Measurements from ENCODE around the gene ELOA2. TPM values are rescaled to one million over a fixed set of nuclear protein-coding genes. Genes with fewer than 3 reads are reported as not detected.

The ELOA2 gene
- total RNA-seq, 1 experiment from 2014 or later = not detected

- TF ChIP-seq, protein P1, sequence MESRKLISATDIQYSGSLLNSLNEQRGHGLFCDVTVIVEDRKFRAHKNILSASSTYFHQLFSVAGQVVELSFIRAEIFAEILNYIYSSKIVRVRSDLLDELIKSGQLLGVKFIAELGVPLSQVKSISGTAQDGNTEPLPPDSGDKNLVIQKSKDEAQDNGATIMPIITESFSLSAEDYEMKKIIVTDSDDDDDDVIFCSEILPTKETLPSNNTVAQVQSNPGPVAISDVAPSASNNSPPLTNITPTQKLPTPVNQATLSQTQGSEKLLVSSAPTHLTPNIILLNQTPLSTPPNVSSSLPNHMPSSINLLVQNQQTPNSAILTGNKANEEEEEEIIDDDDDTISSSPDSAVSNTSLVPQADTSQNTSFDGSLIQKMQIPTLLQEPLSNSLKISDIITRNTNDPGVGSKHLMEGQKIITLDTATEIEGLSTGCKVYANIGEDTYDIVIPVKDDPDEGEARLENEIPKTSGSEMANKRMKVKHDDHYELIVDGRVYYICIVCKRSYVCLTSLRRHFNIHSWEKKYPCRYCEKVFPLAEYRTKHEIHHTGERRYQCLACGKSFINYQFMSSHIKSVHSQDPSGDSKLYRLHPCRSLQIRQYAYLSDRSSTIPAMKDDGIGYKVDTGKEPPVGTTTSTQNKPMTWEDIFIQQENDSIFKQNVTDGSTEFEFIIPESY (IDR thresholded peaks at IDR 0.05; ENCODE audit: extremely low read depth, insufficient replicate concordance, low read length) = no peak
These were observed 41.7 kb upstream of the ELOA2 start (continued) for GRCh38 chr18:47077111-47077510.

GRCh38 chr18:47075098-47075883, 39.9 kb upstream of the ELOA2 start:
- peak; percentile 99 for ATAC-seq
- H3K27me3 ChIP-seq (ENCODE audit: insufficient read depth, low read length) = no peaks in the 10 kb centered on the region
- peak overlapping the region; percentile 34 for H3K9ac ChIP-seq (ENCODE audit: low read length)
- ChIA-PET POLR2A (no interaction called here), CTCF (interaction anchor here (0.9 kb wide), 1 partner anchor 130 kb away, joined by 5 read pairs; no protein-coding TSS in a partner anchor), RAD21 (ENCODE audit: low non-redundant PET in 1 of 2, low total read pairs in 2 of 2, uncharacterized antibody in 2 of 2, unreplicated experiment in 2 of 2) (no interaction called here)
- DNase-seq (ENCODE audit: low read depth, low spot score) = peak; percentile 57
- H4K20me1 ChIP-seq (ENCODE audit: insufficient read depth) = no peaks in the 10 kb centered on the region
- H3K79me2 ChIP-seq (ENCODE audit: insufficient read depth, low read length) = no peaks in the 10 kb centered on the region
- intact Hi-C loops (cut with micrococcal nuclease) = no loop called here
- H3K36me3 ChIP-seq (ENCODE audit: control insufficient read depth in 1 of 2, insufficient read depth in 2 of 2, low read length in 2 of 2) = no peaks in the 10 kb centered on the region
- peak overlapping the region; percentile 10 to 44 for H3K4me3 ChIP-seq (replicated peaks in 1 of 2; ENCODE audit: low read depth in 1 of 2, low read length in 2 of 2)
- H3K27ac ChIP-seq (ENCODE audit: low read depth, low read length) = peak overlapping the region; percentile 41
- peak overlapping the region; percentile 24 for H2AFZ ChIP-seq (ENCODE audit: low read depth, low read length, poor library complexity, severe bottlenecking)
- BruUV-seq (replicated peaks) = TSS peak; percentile 95
- no peaks in the 10 kb centered on the region for H3K9me2 ChIP-seq (ENCODE audit: insufficient read depth)
- no peaks in the 10 kb centered on the region for H3K9me3 ChIP-seq (ENCODE audit: control insufficient read depth in 1 of 2, insufficient read depth in 1 of 2, low read depth in 1 of 2, low read length in 2 of 2)
- peak overlapping the region; percentile 73 for H3K4me2 ChIP-seq (ENCODE audit: low read length)
- peaks cover 14 to 15% of the 10 kb centered on the region in 2 experiments for H3K4me1 ChIP-seq (ENCODE audit: control insufficient read depth in 1 of 2, insufficient read depth in 2 of 2, low read length in 2 of 2)
- peak; percentile 68 for TF ChIP-seq FOSL1 (IDR thresholded peaks at IDR 0.05; ENCODE audit: low read depth)
- no peak for TF ChIP-seq ZFX (IDR thresholded peaks at IDR 0.05)
- TF ChIP-seq EGR1 (IDR thresholded peaks at IDR 0.05; ENCODE audit: low read depth) = no peak
- no peak for TF ChIP-seq TCF7L2 (IDR thresholded peaks at IDR 0.05; ENCODE audit: borderline replicate concordance, extremely low read depth, insufficient read depth, insufficient read length)
- TF ChIP-seq YY1 (IDR thresholded peaks at IDR 0.05; ENCODE audit: extremely low read depth, insufficient replicate concordance, low read depth, low read length) = peak; percentile 60
- TF ChIP-seq RAD21 (IDR thresholded peaks at IDR 0.05; ENCODE audit: low read depth) = no peak
- TF ChIP-seq SIN3A (IDR thresholded peaks at IDR 0.05; ENCODE audit: low read depth) = no peak
- no peak for TF ChIP-seq ATF3 (IDR thresholded peaks at IDR 0.05)
- TF ChIP-seq SRF (IDR thresholded peaks at IDR 0.05; ENCODE audit: low read depth) = no peak
- TF ChIP-seq EZH2 (IDR thresholded peaks at IDR 0.05) = no peak
- no peak for TF ChIP-seq ZNF274 (IDR thresholded peaks at IDR 0.05; ENCODE audit: low read depth, low read length)
- TF ChIP-seq CTCF (IDR thresholded peaks at IDR 0.05 in 2 of 3, conservative IDR thresholded peaks at IDR 0.05 in 1 of 3; ENCODE audit: borderline replicate concordance in 1 of 3, insufficient read depth in 1 of 3, low read depth in 2 of 3, low read length in 2 of 3) = no peak
- no peak for TF ChIP-seq MAX (IDR thresholded peaks at IDR 0.05)
- TF ChIP-seq CBX3 (IDR thresholded peaks at IDR 0.05; ENCODE audit: low read depth) = no peak
- peak; percentile 70 for TF ChIP-seq POLR2AphosphoS5 (IDR thresholded peaks at IDR 0.05; ENCODE audit: low read depth, low read length)
- TF ChIP-seq JUND (IDR thresholded peaks at IDR 0.05) = peak; percentile 70
- peak; percentile 34 for TF ChIP-seq POLR2A (IDR thresholded peaks at IDR 0.05; ENCODE audit: borderline replicate concordance, extremely low read depth, insufficient read depth, insufficient read length)
- TF ChIP-seq, protein P1 (IDR thresholded peaks at IDR 0.05; ENCODE audit: extremely low read depth, insufficient replicate concordance, low read length) = no peak
